ENCODE data around the gene ACTL6A. TPM values are rescaled to one million over a fixed set of nuclear protein-coding genes. Genes with fewer than 3 reads are reported as not detected.

The ACTL6A gene
- polyA plus RNA-seq, 1 donor from 2014 or later, result 137 TPM

DNA sequence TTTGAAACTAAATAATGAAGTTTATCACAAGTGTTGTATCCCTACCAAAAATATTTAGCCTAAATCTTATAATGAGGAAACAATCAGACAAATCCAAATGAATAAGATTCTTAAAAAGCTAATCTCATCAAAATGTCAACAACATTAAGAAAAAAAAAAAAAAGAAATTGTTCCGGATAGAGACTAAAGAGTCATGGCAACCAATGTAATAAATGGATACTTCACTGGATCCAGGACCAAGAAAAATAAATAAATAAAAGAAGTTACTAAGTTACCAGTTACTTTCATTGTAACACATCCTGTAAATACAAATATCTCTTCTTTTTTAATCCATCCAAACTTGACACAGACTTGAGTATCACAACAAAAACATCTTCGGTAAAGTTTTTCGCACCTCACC, 41.1 kb downstream of the ACTL6A start:
- TF ChIP-seq RAD21 (conservative IDR thresholded peaks at IDR 0.05) (no peak), SMC3 (conservative IDR thresholded peaks at IDR 0.05; ENCODE audit: poor library complexity) (no peak), EP300 (conservative IDR thresholded peaks at IDR 0.05; ENCODE audit: poor library complexity, severe bottlenecking) (no peak), MXI1 (conservative IDR thresholded peaks at IDR 0.05; ENCODE audit: poor library complexity, severe bottlenecking) (no peak), POLR2AphosphoS5 (IDR thresholded peaks at IDR 0.05) (no peak)
- TF ChIP-seq, protein P1, sequence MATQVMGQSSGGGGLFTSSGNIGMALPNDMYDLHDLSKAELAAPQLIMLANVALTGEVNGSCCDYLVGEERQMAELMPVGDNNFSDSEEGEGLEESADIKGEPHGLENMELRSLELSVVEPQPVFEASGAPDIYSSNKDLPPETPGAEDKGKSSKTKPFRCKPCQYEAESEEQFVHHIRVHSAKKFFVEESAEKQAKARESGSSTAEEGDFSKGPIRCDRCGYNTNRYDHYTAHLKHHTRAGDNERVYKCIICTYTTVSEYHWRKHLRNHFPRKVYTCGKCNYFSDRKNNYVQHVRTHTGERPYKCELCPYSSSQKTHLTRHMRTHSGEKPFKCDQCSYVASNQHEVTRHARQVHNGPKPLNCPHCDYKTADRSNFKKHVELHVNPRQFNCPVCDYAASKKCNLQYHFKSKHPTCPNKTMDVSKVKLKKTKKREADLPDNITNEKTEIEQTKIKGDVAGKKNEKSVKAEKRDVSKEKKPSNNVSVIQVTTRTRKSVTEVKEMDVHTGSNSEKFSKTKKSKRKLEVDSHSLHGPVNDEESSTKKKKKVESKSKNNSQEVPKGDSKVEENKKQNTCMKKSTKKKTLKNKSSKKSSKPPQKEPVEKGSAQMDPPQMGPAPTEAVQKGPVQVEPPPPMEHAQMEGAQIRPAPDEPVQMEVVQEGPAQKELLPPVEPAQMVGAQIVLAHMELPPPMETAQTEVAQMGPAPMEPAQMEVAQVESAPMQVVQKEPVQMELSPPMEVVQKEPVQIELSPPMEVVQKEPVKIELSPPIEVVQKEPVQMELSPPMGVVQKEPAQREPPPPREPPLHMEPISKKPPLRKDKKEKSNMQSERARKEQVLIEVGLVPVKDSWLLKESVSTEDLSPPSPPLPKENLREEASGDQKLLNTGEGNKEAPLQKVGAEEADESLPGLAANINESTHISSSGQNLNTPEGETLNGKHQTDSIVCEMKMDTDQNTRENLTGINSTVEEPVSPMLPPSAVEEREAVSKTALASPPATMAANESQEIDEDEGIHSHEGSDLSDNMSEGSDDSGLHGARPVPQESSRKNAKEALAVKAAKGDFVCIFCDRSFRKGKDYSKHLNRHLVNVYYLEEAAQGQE (IDR thresholded peaks at IDR 0.05; ENCODE audit: borderline replicate concordance), result no peak
- Histone ChIP-seq H3K27me3 (ENCODE audit: insufficient read depth, low read depth, low read length) (no peaks in the 10 kb centered on the region), H3K9me3 (ENCODE audit: low read length) (no peaks in the 10 kb centered on the region), H2AFZ (ENCODE audit: low read depth, low read length) (peak overlapping the region; percentile 74), H4K20me1 (ENCODE audit: insufficient read depth) (no peaks in the 10 kb centered on the region), H3K4me3 (ENCODE audit: low read length) (peak overlapping the region; percentile 78), H3K79me2 (replicated peaks; ENCODE audit: insufficient read depth, low read length) (peaks cover 33% of the 10 kb centered on the region), H3K36me3 (ENCODE audit: insufficient read depth, low read length) (no peaks in the 10 kb centered on the region), H3F3A (ENCODE audit: insufficient read depth, low read length, poor library complexity, severe bottlenecking) (no peaks in the 10 kb centered on the region), H3K27ac (ENCODE audit: low read length) (peak overlapping the region; percentile 91), H3K9me2 (ENCODE audit: insufficient read depth, low read length) (no peaks in the 10 kb centered on the region), H3K9ac (ENCODE audit: low read length) (peak overlapping the region; percentile 93), H3K4me2 (ENCODE audit: low read length) (peak overlapping the region; percentile 60)

DNA sequence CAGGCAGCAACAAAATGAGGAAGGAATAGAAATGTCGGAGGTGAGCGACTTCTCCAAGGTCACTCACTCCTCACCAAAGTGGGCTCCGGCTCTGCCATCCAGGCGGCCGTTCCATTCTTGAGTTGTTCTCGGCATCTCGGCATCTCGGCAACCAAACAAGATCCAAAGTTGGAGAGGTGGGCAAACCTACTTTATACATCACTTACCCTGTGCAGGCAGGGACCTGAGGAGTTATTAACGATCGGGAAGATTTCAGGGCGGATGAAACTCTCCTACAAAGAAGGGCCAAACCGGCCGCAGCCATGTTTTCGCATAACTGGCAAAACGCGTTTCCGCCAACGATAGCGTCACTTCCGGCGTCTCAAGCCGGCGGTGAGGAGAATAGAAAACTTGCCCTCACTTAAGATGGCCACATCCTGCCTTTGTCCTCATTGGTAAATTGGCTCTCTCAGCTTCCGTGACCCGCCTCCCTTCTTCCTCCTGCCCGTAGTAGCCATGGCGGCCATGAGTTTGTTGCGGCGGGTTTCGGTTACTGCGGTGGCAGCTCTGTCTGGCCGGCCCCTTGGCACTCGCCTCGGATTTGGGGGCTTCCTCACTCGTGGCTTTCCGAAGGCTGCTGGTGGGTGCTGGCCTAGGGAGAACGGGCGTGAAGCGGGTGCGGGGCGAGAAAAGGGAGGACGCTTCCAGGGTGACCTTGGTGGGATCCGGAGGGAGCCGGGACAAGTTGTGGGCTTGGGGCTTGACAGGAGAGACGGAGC, 41.8 kb downstream of the ACTL6A start, which contains the start of the genes MRPL47 and NDUFB5:
TSS of gene MRPL47 (minus strand) at position 318 of the 758 bp plus-strand sequence. CDS start at position 304, 14 bp downstream.
TSS of gene NDUFB5 (plus strand) at position 474 of the 758 bp plus-strand sequence. CDS start at position 496, 22 bp downstream.
- Histone ChIP-seq H3K9me3 (ENCODE audit: low read length) (no peaks in the 10 kb centered on the region), H3K79me2 (replicated peaks; ENCODE audit: insufficient read depth, low read length) (peaks cover 33% of the 10 kb centered on the region), H3K27ac (ENCODE audit: low read length) (peak within 1 kb of the TSS; percentile 91), H3K36me3 (ENCODE audit: insufficient read depth, low read length) (no peaks in the 10 kb centered on the region), H2AFZ (ENCODE audit: low read depth, low read length) (peak within 1 kb of the TSS; percentile 74), H3K27me3 (ENCODE audit: insufficient read depth, low read depth, low read length) (no peaks in the 10 kb centered on the region), H4K20me1 (ENCODE audit: insufficient read depth) (no peaks in the 10 kb centered on the region), H3F3A (ENCODE audit: insufficient read depth, low read length, poor library complexity, severe bottlenecking) (no peaks in the 10 kb centered on the region), H3K4me3 (ENCODE audit: low read length) (peak within 1 kb of the TSS; percentile 78), H3K4me2 (ENCODE audit: low read length) (peak within 1 kb of the TSS; percentile 86), H3K9me2 (ENCODE audit: insufficient read depth, low read length) (no peaks in the 10 kb centered on the region), H3K9ac (ENCODE audit: low read length) (peak within 1 kb of the TSS; percentile 93)
- TF ChIP-seq, protein P2, sequence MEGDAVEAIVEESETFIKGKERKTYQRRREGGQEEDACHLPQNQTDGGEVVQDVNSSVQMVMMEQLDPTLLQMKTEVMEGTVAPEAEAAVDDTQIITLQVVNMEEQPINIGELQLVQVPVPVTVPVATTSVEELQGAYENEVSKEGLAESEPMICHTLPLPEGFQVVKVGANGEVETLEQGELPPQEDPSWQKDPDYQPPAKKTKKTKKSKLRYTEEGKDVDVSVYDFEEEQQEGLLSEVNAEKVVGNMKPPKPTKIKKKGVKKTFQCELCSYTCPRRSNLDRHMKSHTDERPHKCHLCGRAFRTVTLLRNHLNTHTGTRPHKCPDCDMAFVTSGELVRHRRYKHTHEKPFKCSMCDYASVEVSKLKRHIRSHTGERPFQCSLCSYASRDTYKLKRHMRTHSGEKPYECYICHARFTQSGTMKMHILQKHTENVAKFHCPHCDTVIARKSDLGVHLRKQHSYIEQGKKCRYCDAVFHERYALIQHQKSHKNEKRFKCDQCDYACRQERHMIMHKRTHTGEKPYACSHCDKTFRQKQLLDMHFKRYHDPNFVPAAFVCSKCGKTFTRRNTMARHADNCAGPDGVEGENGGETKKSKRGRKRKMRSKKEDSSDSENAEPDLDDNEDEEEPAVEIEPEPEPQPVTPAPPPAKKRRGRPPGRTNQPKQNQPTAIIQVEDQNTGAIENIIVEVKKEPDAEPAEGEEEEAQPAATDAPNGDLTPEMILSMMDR (IDR thresholded peaks at IDR 0.05; ENCODE audit: poor library complexity, severe bottlenecking), result no peak
- TF ChIP-seq EP300 (conservative IDR thresholded peaks at IDR 0.05; ENCODE audit: poor library complexity, severe bottlenecking) (peak; percentile 56), MXI1 (conservative IDR thresholded peaks at IDR 0.05; ENCODE audit: poor library complexity, severe bottlenecking) (peak; percentile 82), RAD21 (conservative IDR thresholded peaks at IDR 0.05) (peak; percentile 21), TAF1 (IDR thresholded peaks at IDR 0.05; ENCODE audit: low read depth) (peak; percentile 87), POLR2AphosphoS5 (IDR thresholded peaks at IDR 0.05) (peak; percentile 97), EZH2 (IDR thresholded peaks at IDR 0.05; ENCODE audit: borderline replicate concordance, insufficient read depth, low read length, poor library complexity, severe bottlenecking) (no peak), SMC3 (conservative IDR thresholded peaks at IDR 0.05; ENCODE audit: poor library complexity) (peak; percentile 36)
- TF ChIP-seq, protein P1 (IDR thresholded peaks at IDR 0.05; ENCODE audit: borderline replicate concordance), result peak; percentile 89

Measured in neural cell (in vitro differentiated cells).